ENCODE results near the gene CACNA2D2.
A peak's percentile ranks its signal among the peaks of the same experiment; 100 is the strongest.

CACNA2D2 gene

GRCh38 chr3:50441424-50442217 lies 61.8 kb downstream of the CACNA2D2 start:
- no peak for TF ChIP-seq CTCF (IDR thresholded peaks at IDR 0.05)

GRCh38 chr3:50436114-50436674 lies 67.2 kb downstream of the CACNA2D2 start:
- TF ChIP-seq CTCF (IDR thresholded peaks at IDR 0.05) = peak; percentile 95

GRCh38 chr3:50435371-50436113 lies 67.9 kb downstream of the CACNA2D2 start:
- TF ChIP-seq CTCF (IDR thresholded peaks at IDR 0.05) = no peak

GRCh38 chr3:50433954-50434353 lies 69.5 kb downstream of the CACNA2D2 start:
- TF ChIP-seq CTCF (IDR thresholded peaks at IDR 0.05) = no peak

- TF ChIP-seq CTCF (IDR thresholded peaks at IDR 0.05) = no peak
Measured at GRCh38 chr3:50430950-50431435, 72.4 kb downstream of the CACNA2D2 start.

GRCh38 chr3:50430191-50430590 lies 73.2 kb downstream of the CACNA2D2 start:
- no peak for TF ChIP-seq CTCF (IDR thresholded peaks at IDR 0.05)

- no peak for TF ChIP-seq CTCF (IDR thresholded peaks at IDR 0.05)
Measured at GRCh38 chr3:50428007-50428633, 75.3 kb downstream of the CACNA2D2 start.

Measured in LNCAP (cell line).